H9 (cell line): ENCODE measurements around the gene TTC7B. TPM values are rescaled to one million over a fixed set of nuclear protein-coding genes. Genes with fewer than 3 reads are reported as not detected.

Experiments used
- DNase-seq: peaks from one replicate; pipeline ENCODE4 v3.0.0-alpha.2; 2017
- H2AFZ ChIP-seq: one replicate; pipeline ENCODE4 v1.6.1; 2013; ENCODE audit warnings: mild to moderate bottlenecking, low read length, control low read depth, moderate library complexity
- H2AK5ac ChIP-seq: 2 replicates; pipeline ENCODE4 v1.6.1; 2013; ENCODE audit warnings: low read length, control low read depth, mixed read lengths; ENCODE audit not compliant: insufficient read length
- H2BK120ac ChIP-seq: one replicate; pipeline ENCODE4 v1.6.1; 2013; ENCODE audit warnings: low read depth, mild to moderate bottlenecking, low read length, control low read depth, inconsistent platforms; ENCODE audit not compliant: poor library complexity, severe bottlenecking
- H2BK12ac ChIP-seq: 2 replicates; pipeline ENCODE4 v1.6.1; 2013; ENCODE audit warnings: low read length, control low read depth, mixed read lengths, low read depth; ENCODE audit not compliant: insufficient read length
- H2BK15ac ChIP-seq: 2 replicates; pipeline ENCODE4 v1.6.1; 2013; ENCODE audit warnings: low read depth, low read length, control low read depth
- H2BK20ac ChIP-seq: one replicate; pipeline ENCODE4 v1.6.1; 2013; ENCODE audit warnings: low read depth, mild to moderate bottlenecking, low read length, control low read depth, inconsistent platforms; ENCODE audit not compliant: poor library complexity, severe bottlenecking
- H2BK5ac ChIP-seq: 2 replicates; pipeline ENCODE4 v1.6.1; 2013; ENCODE audit warnings: low read length, control low read depth, mixed read lengths; ENCODE audit not compliant: insufficient read length
- H3K14ac ChIP-seq: 2 replicates; pipeline ENCODE4 v1.6.1; 2013; ENCODE audit warnings: low read length, control low read depth; ENCODE audit not compliant: insufficient read depth
- H3K18ac ChIP-seq: 2 replicates; pipeline ENCODE4 v1.6.1; 2013; ENCODE audit warnings: low read depth, mild to moderate bottlenecking, mixed read lengths, low read length, control low read depth; ENCODE audit not compliant: insufficient read length
- H3K23ac ChIP-seq: 2 replicates; pipeline ENCODE4 v1.6.1; 2013; ENCODE audit warnings: low read length, control low read depth, mixed read lengths, low read depth; ENCODE audit not compliant: insufficient read length
- H3K23me2 ChIP-seq: 2 replicates; pipeline ENCODE4 v1.6.1; 2013; ENCODE audit warnings: low read depth, mild to moderate bottlenecking, mixed read lengths, low read length, control low read depth; ENCODE audit not compliant: insufficient read length, poor library complexity, severe bottlenecking
- H3K27ac ChIP-seq: 2 replicates; pipeline ENCODE4 v1.5.1; 2013; ENCODE audit warnings: low read length, control low read depth, mixed read lengths, low read depth; ENCODE audit not compliant: insufficient read length
- H3K27me3 ChIP-seq: 2 replicates; pipeline ENCODE4 v1.6.1; 2013; ENCODE audit warnings: low read length, control low read depth, inconsistent platforms; ENCODE audit not compliant: insufficient read depth
- H3K4ac ChIP-seq: 2 replicates; pipeline ENCODE4 v1.6.1; 2013; ENCODE audit warnings: low read depth, mild to moderate bottlenecking, control low read depth, inconsistent platforms, low read length, moderate library complexity
- H3K4me1 ChIP-seq: 2 replicates; pipeline ENCODE4 v1.6.1; 2013; ENCODE audit warnings: low read length, control low read depth, inconsistent platforms; ENCODE audit not compliant: insufficient read depth
- H3K4me2 ChIP-seq: 2 replicates; pipeline ENCODE4 v1.6.1; 2013; ENCODE audit warnings: low read length, control low read depth, mixed read lengths; ENCODE audit not compliant: insufficient read length, insufficient read depth
- H3K56ac ChIP-seq: 2 replicates; pipeline ENCODE4 v1.6.1; 2013; ENCODE audit warnings: low read depth, mild to moderate bottlenecking, mixed read lengths, low read length, control low read depth; ENCODE audit not compliant: insufficient read length
- H3K79me1 ChIP-seq: 2 replicates; pipeline ENCODE4 v1.6.1; 2013; ENCODE audit warnings: low read depth, mild to moderate bottlenecking, moderate library complexity, low read length, control low read depth, inconsistent platforms; ENCODE audit not compliant: insufficient read depth, poor library complexity, severe bottlenecking
- H3K79me2 ChIP-seq: 2 replicates; pipeline ENCODE4 v1.6.1; 2013; ENCODE audit warnings: low read length, control low read depth, inconsistent platforms; ENCODE audit not compliant: insufficient read depth
- H3K9ac ChIP-seq: 2 replicates; pipeline ENCODE4 v1.6.1; 2013; ENCODE audit warnings: low read length, control low read depth, mixed read lengths; ENCODE audit not compliant: insufficient read length; ENCODE audit errors: extremely low read depth
- H3K9me3 ChIP-seq: one replicate; pipeline ENCODE4 v1.6.1; 2013; ENCODE audit warnings: low read depth, low read length, inconsistent platforms; ENCODE audit not compliant: control insufficient read depth
- H3T11ph ChIP-seq: one replicate; pipeline ENCODE4 v1.6.1; 2013; ENCODE audit warnings: mild to moderate bottlenecking, low read length, control low read depth, inconsistent platforms
- H4K20me1 ChIP-seq: one replicate; pipeline ENCODE4 v1.6.1; 2013; ENCODE audit not compliant: control insufficient read depth, insufficient read length, insufficient read depth
- H4K5ac ChIP-seq: 2 replicates; pipeline ENCODE4 v1.6.1; 2013; ENCODE audit warnings: low read depth, mild to moderate bottlenecking, mixed read lengths, low read length, control low read depth; ENCODE audit not compliant: insufficient read length
- H4K8ac ChIP-seq: replicated peaks from 2 replicates; pipeline ENCODE4 v1.6.1; 2013; ENCODE audit warnings: low read length, control low read depth, mixed read lengths, low read depth; ENCODE audit not compliant: insufficient read length
- H4K91ac ChIP-seq: 2 replicates; pipeline ENCODE4 v1.6.1; 2013; ENCODE audit warnings: low read depth, mild to moderate bottlenecking, moderate library complexity, mixed read lengths, low read length, control low read depth; ENCODE audit not compliant: insufficient read length
- H3K27ac Mint-ChIP-seq, 3 experiments: 2 replicates in 2 of 3; 3 replicates in 1 of 3; pipeline ENCODE4 v1.8.0; 2020 to 2021; ENCODE audit warnings: mixed read lengths in 3 of 3, mild to moderate bottlenecking in 1 of 3, moderate library complexity in 1 of 3
- H3K27me3 Mint-ChIP-seq: 2 replicates; pipeline ENCODE4 v1.8.0; 2021; ENCODE audit warnings: low read depth, mild to moderate bottlenecking, moderate library complexity, mixed read lengths
- H3K36me3 Mint-ChIP-seq, 3 experiments: 2 replicates in 2 of 3; 3 replicates in 1 of 3; pipeline ENCODE4 v1.8.0; 2020 to 2021; ENCODE audit warnings: low read depth in 3 of 3, mixed read lengths in 3 of 3; ENCODE audit not compliant: insufficient read depth in 1 of 3
- H3K4me1 Mint-ChIP-seq, 2 experiments: 2 replicates each; pipeline ENCODE4 v1.8.0; 2020; ENCODE audit warnings: mixed read lengths in 2 of 2
- H3K4me3 Mint-ChIP-seq, 2 experiments: 2 replicates in 1 of 2; 3 replicates in 1 of 2; pipeline ENCODE4 v1.8.0; 2020 to 2021; ENCODE audit warnings: mild to moderate bottlenecking in 2 of 2, mixed read lengths in 2 of 2, moderate library complexity in 1 of 2
- H3K9me3 Mint-ChIP-seq, 2 experiments: 2 replicates in 1 of 2; 3 replicates in 1 of 2; pipeline ENCODE4 v1.8.0; 2020; ENCODE audit warnings: mild to moderate bottlenecking in 2 of 2, mixed read lengths in 2 of 2, moderate library complexity in 1 of 2
- WGBS: extraction: QIAGEN DNeasy Blood & Tissue Kit; methylation state at CpG from one replicate; pipeline ENCODE4 v1.1.7; 2013; ENCODE audit warnings: missing lambda C conversion rate, low lambda C conversion rate, mixed read lengths; ENCODE audit not compliant: insufficient read length; ENCODE audit errors: extremely low coverage; 5-methylcytosine and 5-hydroxymethylcytosine counted together
- total RNA-seq: library from RNA; stranded (reverse); gene quantifications from 2 replicates; pipeline ENCODE4 v1.2.1, GENCODE V29; 2021
- TF ChIP-seq, protein P1 (sequence below): fragments of 200-600 bp; sonication (generic); conservative IDR thresholded peaks from 3 replicates; pipeline ENCODE4 v1.8.0; 2021; ENCODE audit warnings: antibody characterized with exemption, mild to moderate bottlenecking

The TTC7B gene
- total RNA-seq, 1 experiment from 2014 or later, result 33.7 TPM

DNA sequence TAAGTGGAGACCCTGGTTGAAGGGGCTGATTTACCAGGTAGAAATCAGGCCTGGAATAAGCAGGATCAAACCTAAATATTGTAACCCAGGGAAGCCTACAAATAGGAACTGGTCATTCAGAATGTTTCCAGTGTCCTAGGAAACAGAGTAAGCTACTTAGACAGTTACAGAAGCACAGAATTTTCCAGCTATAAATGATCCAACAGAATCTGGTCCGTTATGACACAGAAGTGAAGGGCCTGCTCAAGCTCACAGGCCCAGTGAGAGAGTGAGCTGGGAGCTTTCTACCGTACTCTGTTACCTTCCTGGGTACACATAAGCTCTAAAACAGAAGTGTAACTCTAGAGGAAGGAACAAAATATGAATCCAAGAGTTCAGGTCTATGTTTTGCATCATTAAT, 119.1 kb downstream of the TTC7B start:
- H2AFZ ChIP-seq, result no peak overlapping the region
- no peak overlapping the region for H3K56ac ChIP-seq
- H3T11ph ChIP-seq, result no peak overlapping the region
- Mint-ChIP-seq H3K36me3 (no peaks in the 10 kb centered on the region; a peak in 1 of 7 replicates), H3K27me3 (no peaks in the 10 kb centered on the region), H3K27ac (no peak overlapping the region), H3K4me3 (no peak overlapping the region), H3K9me3 (no peaks in the 10 kb centered on the region), H3K4me1 (peaks cover 8 to 16% of the 10 kb centered on the region in 2 experiments)
- H3K14ac ChIP-seq, result no peak overlapping the region
- H2BK120ac ChIP-seq, result no peak overlapping the region
- no peaks in the 10 kb centered on the region for H3K79me1 ChIP-seq
- H3K9ac ChIP-seq, result no peak overlapping the region
- TF ChIP-seq, protein P1, sequence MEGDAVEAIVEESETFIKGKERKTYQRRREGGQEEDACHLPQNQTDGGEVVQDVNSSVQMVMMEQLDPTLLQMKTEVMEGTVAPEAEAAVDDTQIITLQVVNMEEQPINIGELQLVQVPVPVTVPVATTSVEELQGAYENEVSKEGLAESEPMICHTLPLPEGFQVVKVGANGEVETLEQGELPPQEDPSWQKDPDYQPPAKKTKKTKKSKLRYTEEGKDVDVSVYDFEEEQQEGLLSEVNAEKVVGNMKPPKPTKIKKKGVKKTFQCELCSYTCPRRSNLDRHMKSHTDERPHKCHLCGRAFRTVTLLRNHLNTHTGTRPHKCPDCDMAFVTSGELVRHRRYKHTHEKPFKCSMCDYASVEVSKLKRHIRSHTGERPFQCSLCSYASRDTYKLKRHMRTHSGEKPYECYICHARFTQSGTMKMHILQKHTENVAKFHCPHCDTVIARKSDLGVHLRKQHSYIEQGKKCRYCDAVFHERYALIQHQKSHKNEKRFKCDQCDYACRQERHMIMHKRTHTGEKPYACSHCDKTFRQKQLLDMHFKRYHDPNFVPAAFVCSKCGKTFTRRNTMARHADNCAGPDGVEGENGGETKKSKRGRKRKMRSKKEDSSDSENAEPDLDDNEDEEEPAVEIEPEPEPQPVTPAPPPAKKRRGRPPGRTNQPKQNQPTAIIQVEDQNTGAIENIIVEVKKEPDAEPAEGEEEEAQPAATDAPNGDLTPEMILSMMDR, result no peak
- no CpG with 5 or more reads among the region's 2 CpGs for WGBS
- H2AK5ac ChIP-seq, result no peak overlapping the region
- H3K4me2 ChIP-seq, result no peak overlapping the region
- H3K23me2 ChIP-seq, result no peaks in the 10 kb centered on the region
- no peaks in the 10 kb centered on the region for H3K27me3 ChIP-seq
- H4K20me1 ChIP-seq, result no peaks in the 10 kb centered on the region
- H2BK12ac ChIP-seq, result no peak overlapping the region
- no peak overlapping the region for H3K18ac ChIP-seq
- H3K9me3 ChIP-seq, result no peaks in the 10 kb centered on the region
- no peak overlapping the region for H4K91ac ChIP-seq
- no peak overlapping the region for H4K5ac ChIP-seq
- no peak for DNase-seq
- no peak overlapping the region for H3K4ac ChIP-seq
- H3K27ac ChIP-seq, result no peak overlapping the region
- no peaks in the 10 kb centered on the region for H3K4me1 ChIP-seq
- H3K23ac ChIP-seq, result no peak overlapping the region
- no peak overlapping the region for H4K8ac ChIP-seq
- no peak overlapping the region for H2BK20ac ChIP-seq
- H2BK5ac ChIP-seq, result no peak overlapping the region
- H2BK15ac ChIP-seq, result no peak overlapping the region
- no peaks in the 10 kb centered on the region for H3K79me2 ChIP-seq
